ENCODE results near the gene ATF6.
"Not testable (repeated sequence)": the region's sequence is repeated elsewhere in the genome, so short reads cannot be mapped to it uniquely, and the experiment has no call there.

Gene ATF6, protein sequence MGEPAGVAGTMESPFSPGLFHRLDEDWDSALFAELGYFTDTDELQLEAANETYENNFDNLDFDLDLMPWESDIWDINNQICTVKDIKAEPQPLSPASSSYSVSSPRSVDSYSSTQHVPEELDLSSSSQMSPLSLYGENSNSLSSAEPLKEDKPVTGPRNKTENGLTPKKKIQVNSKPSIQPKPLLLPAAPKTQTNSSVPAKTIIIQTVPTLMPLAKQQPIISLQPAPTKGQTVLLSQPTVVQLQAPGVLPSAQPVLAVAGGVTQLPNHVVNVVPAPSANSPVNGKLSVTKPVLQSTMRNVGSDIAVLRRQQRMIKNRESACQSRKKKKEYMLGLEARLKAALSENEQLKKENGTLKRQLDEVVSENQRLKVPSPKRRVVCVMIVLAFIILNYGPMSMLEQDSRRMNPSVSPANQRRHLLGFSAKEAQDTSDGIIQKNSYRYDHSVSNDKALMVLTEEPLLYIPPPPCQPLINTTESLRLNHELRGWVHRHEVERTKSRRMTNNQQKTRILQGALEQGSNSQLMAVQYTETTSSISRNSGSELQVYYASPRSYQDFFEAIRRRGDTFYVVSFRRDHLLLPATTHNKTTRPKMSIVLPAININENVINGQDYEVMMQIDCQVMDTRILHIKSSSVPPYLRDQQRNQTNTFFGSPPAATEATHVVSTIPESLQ

DNA sequence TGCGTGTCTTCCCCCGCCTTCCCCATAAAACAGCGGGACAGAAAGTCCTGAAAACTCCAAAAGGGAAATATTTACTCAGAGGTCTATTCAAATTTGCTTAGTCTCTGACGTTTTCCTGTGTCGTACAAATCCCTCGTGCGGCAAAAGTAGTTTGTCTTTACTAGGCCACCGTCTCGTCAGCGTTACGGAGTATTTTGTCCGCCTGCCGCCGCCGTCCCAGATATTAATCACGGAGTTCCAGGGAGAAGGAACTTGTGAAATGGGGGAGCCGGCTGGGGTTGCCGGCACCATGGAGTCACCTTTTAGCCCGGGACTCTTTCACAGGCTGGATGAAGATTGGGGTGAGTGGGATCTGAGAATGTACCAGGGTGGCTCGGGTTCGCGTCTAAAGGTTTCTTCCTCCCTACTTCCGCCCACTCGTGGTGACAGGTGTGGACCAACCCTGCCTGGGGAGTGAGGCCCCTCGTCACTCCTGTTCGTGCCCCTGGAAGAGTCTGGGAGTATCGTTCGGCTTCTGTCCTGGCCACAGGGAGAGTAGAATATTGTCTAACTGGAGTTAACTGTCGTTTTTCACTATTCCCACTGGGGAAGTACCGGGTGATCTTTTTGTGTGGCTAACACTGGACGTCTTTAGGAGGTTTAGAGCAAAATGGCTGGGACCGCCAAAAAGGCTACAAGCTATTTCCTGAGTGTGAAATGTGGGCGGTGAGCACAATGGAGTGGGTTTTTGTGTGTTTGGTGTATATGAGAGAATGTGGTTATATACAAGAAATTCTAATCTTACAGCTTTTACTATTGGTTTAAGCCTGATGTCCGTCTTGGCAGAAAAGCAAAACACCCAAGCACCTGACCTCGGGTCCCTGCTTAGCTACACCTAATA, at the start of gene ATF6:
Gene ATF6, plus strand, starts transcription at position 219 of the 880 bp plus-strand sequence. Its CDS starts 41 bp downstream, at position 260.
- DNase-seq (ENCODE audit: low read depth): peak; percentile 83

DNA sequence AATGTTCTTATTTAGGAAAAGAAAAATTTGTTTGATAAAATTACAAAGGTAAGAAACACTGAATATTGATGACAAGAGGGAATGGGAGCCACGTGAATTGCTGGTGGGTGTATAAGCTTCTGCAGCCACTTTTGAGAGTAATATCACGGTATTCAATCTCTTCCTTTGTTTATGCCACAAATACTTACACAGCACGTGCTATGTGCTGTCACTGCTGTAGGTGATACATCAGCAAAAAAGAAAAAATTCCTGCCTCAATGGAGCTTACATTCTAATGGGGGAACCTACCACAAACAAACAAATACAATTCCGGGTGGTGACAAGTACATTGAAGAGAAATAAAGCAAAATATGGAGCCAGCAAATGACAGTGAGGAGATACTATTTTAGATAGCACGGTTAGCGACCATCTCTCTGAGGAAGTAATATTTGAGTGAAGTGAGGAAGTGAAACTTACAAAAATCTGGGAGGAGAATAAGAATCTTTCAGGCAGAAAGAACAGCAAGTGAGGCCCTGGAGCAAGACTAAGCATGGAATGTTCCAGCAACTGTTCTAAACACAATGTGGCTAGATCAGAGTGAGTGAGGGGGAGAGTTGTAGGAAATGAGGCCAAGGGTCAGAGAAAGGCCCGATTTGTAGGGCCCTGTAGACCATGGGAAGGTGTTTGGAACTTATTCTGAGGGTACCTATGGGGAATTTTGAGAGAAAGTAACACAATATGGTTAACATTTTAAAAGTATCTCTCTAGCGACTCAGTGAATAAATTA, 47.4 kb upstream of the ATF6 start:
- no peak for DNase-seq (ENCODE audit: low read depth)

DNA sequence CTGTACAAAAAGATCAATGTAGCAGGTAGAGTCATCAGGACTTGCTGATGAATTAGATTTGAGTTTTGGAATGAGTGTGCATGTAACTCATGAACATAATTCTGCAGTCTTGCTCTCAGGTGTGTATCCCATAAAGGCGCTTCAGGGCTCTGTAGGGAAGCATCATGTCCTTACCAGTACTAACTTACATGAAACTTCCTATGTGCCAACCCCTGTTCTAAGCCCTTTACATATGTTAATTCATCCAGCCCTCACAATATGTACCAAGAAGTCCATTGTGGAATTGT, 46.9 kb upstream of the ATF6 start:
- DNase-seq (ENCODE audit: low read depth): no peak

DNA sequence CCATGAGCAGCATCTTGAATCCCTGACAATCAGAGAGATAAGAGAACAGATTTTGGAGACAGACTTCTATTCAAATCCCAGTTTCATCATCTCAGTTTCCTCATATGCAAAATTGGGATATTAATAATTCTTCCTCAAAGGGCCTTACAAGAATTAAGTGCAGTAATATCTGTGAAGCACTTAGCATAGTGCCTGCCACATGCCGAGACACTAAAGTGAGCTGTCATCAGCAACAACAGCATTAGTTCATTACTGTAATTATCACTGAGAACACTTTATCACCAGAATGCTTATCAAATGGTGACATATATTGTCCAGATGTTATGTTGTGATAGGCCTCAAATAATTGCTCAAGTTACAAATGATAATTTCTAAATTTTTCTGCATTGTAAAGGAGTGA, 45.7 kb upstream of the ATF6 start:
- DNase-seq (ENCODE audit: low read depth): no peak

DNA sequence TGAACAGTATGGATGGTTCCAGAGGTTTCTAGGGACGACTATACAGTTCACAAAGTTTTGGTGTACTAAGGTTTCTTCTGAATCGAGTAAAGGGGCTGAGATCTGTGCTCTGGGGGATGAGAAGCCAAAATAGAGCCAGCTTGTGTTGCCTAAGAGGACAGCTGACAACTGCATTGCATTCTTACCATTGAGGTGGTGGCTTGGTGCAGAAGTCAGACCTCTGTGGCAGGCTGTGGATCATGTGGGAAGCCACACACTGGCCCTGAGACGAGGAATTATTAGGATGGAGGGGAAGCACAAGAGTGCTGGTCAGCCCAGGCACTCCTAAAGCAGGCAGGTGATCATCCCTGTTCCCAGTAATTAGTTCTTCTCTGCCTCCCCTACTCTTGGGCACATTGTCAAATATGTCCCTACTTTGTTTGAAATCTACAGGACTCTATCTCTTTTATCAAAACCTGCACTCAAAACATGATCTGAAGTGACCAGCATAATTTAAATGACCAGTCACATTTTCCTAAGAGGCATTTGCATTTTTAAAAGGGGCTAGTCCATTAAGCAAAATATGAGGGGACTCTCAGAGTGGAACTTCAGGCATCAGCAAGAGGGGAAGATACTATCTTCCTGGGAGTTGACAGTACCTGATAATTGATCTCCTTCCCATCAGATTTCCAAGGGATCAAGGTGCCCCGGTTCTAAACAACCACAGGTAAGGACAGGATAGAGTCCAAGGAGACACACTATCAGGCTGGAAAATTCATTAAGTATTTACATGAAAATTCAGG, 45.0 kb upstream of the ATF6 start, which contains the start of gene FCRLB:
Gene FCRLB, plus strand, starts transcription at position 589 of the 782 bp plus-strand sequence. CDS start 1,129 bp downstream, outside the sequence.
- no peak for DNase-seq (ENCODE audit: low read depth)

DNA sequence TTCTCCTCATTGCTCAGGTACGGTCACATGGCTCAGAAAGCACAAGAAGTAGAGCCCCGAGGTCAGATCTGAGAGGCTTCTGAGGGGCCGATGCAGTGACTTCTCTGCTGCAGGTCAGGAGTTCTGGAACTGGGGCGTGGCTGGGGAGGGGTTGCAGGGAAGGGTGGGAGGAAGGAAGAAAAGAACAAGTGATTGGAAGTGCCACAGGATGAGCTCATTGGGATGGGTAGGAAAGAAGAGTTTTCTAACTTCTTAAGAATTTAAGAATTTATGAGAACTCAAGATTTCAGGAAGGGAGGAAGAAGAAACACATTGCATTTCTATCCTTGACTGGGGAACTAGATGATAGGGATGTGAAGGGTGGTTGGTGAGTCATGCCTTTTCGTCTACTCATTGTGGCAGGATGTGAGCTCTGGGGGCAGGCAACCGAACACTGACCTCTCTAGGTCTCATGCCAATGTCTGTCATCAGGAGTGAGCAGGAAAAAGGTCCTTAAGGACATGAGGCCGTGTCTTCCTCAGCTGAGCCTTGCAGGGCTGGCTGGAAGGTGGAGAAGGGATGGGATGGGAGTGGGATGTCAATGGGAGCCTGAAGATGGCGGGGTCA, 44.3 kb upstream of the ATF6 start:
- DNase-seq (ENCODE audit: low read depth): peak; percentile 91

DNA sequence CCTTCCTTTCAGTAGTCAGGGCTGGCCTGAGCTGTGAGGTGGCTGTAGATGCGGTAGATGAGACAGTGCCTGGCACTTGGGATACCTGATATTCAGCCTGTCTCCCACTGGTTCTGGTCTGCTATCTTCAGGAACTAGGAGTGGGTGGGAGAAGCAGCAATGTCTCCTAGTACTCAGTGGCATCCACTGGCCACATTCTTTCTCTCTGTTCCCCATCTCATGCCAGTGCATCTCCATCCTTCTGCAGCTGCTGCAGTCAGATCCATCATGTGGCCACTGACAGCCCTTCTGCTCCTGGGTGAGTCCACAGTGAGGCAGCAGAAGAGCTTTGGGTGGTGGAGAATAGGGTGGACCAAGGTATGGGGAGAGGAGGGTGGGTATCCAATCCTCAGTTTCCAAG, 43.7 kb upstream of the ATF6 start:
- no peak for DNase-seq (ENCODE audit: low read depth)

DNA sequence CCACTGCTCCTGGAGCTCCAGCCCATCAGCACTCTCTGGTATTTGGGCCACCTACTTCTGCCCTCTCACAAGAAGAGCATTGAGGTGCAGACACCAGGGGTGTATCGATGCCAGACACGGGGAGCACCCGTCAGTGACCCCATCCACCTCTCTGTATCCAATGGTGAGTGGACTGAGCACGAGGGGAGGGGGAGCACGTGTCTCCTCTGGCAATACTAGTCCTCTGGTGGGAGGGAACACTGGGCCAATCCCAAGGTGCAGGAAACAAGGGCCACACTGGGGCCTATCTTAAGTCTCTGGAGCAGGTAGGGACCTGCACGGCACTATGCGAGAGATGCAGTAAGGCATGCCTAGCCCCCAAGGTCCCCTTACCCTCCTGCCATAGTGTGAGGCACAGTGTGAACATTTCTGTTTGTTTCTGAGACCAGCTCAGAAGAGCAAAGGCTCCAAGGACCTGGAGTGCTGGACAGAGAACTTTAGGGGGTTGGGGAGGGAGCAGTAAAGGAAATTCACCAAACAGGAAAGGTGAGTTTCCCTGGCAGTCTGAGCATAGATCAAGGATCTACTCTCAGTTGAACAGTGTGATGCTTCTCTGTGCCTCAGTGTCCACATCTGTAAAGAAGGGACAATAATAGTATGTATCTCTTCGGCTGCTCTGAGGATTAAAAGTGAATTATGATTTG, 42.5 kb upstream of the ATF6 start:
- no peak for DNase-seq (ENCODE audit: low read depth)

DNA sequence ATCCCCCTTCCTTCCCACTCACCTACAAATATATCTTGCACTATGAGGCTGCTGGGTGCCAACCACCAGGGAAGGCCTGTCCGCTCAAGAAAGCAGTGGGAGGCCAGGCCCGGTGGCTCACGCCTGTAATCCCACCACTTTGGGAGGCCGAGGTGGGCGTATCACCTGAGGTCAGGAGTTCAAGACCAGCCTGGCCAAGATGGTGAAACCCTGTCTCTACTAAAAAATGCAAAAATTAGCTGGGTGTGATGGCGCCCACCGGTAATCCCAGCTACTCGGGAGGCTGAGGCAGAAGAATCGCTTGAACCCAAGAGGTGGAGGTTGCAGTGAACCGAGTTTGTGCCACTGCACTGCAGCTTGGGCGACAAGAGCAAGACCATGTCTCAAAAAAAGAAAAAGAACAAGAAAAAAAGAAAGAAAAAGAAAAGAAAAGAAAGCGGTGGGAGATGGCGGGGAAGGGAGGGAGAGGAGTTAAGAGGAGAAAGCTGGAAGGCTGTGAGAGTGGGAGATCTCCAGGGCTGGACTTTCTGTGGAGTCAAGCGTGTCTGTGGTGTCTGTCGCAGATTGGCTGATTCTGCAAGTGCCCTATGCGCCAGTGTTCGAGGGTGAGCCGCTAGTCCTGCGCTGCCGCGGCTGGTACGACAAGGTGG, 40.7 kb upstream of the ATF6 start:
- DNase-seq (ENCODE audit: low read depth): not testable (repeated sequence)

DNA sequence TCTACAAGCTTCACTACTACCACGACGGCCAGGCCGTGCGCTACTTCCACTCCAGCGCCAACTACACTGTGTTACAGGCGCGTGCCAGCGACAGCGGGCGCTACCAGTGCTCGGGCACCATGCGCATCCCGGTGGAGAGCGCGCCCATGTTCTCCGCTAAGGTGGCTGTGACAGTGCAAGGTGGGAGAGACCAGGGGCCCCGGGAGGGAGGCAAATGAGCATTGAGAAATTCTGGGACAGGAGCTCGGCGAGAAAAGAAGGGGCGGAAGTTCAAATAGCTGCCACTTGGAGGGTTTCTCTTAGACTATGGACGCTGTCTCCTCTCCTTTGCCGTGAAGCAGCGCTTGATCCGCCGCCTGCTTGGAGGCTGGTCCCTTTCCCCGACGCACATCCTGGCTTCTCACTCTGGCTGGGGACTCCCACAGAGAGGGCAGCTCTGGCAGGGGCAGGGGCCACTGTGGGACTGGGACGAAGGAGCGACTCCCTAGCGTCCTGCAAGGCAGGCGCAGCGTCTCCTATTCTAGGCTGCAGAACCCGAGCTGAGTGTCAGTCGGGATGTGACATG, 40.1 kb upstream of the ATF6 start:
- DNase-seq (ENCODE audit: low read depth): no peak

DNA sequence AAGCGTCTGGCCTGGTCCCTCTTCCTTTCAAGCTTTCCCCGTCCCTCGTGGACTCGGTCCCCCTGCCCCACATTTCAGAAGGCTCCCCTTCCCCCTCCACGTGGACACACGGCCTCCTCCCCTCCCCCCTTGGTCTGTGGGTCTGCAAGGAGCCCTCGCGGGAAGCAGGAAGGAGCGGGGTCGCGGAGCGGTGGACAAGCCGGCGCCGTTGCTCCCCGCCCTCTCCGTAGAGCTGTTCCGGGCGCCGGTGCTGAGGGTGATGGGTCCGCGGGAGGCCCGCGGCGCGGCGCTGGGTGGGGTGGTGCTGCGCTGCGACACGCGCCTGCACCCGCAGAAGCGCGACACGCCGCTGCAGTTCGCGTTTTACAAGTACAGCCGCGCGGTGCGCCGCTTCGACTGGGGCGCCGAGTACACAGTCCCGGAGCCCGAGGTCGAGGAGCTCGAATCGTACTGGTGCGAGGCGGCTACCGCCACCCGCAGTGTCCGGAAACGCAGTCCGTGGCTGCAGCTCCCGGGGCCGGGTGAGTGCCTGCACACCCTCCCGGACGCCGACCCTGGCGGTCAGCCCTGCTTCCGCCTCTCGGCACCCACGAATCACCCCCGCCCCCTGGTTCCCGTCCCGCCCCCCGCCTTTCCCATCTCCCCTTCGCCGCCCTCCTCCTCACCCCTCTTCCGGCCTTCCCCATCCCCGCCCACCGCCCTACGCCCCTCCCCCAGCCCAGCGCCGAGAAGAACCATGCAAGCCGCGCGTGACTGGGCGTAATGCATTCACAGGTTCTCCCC, 39.5 kb upstream of the ATF6 start:
- DNase-seq (ENCODE audit: low read depth): peak; percentile 66

DNA sequence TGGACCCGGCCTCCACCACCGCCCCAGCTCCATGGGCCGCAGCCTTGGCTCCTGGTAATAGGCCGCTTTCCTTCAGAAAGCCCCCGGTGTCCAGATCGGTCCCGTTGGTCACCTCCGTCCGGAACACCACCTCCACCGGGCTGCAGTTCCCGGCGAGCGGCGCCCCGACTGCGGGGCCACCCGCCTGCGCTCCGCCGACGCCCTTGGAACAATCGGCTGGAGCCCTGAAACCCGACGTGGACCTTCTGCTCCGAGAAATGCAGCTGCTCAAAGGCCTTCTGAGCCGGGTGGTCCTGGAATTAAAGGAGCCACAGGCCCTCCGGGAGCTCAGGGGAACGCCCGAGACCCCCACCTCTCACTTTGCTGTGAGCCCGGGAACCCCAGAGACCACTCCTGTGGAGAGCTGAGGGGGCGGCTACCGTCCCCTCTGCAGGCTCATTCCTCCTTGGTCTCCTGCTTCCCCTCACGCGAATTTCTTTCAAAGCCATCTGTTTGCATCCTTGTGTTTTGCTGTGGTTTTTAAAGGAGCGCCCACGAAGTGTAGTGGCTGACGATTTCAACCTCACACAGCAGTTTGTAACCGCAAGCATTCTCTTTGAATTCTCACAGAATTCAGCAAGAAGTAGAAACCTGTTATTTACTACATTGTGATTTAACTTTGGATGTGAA, 38.7 kb upstream of the ATF6 start:
- DNase-seq (ENCODE audit: low read depth): peak; percentile 74

DNA sequence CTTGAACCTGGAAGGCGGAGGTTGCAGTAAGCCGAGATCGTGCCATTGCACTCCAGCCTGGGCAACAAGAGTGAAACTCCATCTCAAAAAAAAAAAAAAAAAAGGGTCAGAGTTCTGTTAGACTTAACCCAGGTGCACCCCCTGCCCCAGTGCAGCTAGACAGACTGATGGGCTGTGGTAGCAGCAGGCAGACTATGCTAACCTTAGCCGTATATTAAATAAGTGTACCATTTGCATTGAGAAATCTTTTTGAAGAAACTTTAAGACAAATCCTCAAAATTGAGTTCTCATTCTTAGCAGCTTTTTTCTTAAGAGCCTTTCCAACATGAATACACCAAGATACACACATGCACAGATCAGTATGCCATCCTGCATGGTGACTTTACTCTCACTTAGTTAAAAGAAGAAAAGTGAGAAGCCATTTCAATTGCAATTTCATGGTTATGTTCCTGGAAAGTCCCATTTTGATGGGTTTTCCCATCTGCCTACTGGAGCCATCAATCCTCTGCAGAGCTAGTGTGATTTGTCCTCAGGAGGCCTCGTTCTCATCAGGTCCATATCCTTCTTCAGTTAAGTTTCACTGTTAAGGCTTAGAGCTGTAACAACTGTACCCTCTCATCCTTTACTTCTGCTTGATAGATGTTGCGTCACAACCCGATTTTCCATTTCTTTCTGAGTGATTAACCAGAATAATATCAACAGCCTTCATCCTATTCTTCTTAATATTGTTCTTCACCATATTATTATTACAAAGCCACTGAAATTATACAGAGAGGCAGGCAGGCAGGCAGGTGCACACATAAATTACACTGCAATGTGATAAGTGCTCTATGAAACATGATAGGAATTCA, 37.5 kb upstream of the ATF6 start:
- DNase-seq (ENCODE audit: low read depth): no peak

DNA sequence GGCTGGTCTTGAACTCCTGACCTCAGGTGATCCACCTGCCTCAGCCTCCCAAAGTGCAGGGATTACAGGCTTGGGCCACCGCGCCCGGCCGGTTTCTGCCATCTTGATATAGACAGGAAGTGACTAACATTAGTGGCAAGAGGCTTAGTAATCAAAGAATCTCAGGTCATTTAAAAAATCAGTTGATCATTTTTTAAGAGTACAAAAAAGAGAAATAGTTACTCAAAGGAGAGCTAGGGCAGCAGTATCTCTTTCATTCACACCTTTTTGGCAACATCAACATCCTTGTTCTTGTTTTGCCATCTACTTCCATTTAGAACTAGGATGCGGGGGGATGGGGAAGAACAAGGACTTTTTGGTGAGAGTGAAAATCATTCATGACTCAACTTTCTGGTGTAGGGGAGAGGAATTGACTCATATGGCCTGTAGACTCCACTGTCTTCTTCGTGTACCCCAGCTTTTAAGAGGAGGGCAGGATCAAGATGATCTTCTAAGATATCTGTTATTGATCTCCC, 36.0 kb upstream of the ATF6 start:
- no peak for DNase-seq (ENCODE audit: low read depth)

DNA sequence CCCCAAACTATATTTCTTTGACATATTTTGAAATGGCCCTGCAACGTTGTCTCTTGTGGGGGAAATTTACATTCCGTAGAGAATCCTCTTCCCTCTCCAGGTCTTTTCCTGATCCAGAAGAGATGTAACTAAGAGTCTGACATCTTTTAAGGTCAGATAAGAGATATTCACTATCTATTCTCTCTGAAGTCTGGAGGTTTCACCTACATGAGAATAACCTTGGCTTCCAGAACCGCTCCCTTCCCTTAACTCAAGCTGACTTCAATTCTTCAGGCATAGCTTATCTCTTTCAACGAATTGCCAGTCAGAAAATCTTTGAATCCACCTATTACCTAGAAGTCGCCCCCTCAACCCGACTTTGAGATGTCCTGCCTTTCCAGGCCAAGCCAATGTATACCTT, 34.9 kb upstream of the ATF6 start:
- DNase-seq (ENCODE audit: low read depth): no peak

DNA sequence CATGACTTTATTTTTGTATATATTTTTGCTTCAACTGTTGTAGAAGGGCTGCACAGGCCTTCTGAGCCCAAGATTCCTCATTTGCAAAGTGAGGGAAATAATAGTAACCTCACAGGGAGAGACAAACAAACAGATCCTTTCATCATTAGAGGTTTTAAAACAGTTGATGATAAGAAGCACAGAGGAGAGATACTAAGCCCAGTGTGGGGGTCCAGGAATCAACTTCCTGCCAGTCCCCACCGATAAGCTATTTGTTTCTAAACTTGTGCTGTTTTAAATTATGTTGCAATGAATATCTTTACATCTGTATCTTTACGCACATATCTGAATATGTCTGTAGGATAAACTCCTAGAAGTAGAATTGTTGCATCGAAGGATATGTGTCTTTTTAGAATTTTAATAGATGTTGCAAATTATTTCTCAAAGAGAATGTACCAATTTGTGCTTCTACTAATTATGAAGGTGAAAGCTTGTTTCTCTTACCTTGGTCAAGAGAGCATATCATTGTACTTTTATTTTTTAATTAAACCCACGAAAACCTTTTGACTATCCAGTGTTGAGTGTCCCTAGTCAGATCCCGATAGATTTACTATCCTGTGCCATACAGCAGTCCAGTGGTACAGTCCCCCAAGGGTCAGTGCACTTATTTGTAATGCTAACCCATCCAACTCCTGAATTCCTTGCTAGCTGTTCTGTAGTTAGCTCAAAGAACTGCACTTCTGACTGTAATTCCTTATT, 34.0 kb upstream of the ATF6 start:
- DNase-seq (ENCODE audit: low read depth): no peak

Data from GM04504 (cell line).